Hindlimb muscle (tissue), 1 donor: ENCODE results near the gene GAMT. TPM values are rescaled to one million over a fixed set of nuclear protein-coding genes. Genes with fewer than 3 reads are reported as not detected.
A peak's percentile ranks its signal among the peaks of the same experiment; 100 is the strongest.
"Not testable (repeated sequence)": the region's sequence is repeated elsewhere in the genome, so short reads cannot be mapped to it uniquely, and the experiment has no call there.

ENCODE experiments used
- DNase-seq: peaks from one replicate; pipeline ENCODE4 v3.0.0-alpha.2; 2013
- polyA plus RNA-seq: library from polyadenylated mRNA; unstranded; fragments of 120-200 nt; gene quantifications from one replicate; pipeline ENCODE4 v1.2.1, GENCODE V29; 2013; ENCODE audit not compliant: insufficient read length

GAMT gene
- polyA plus RNA-seq, result 287 TPM

DNA sequence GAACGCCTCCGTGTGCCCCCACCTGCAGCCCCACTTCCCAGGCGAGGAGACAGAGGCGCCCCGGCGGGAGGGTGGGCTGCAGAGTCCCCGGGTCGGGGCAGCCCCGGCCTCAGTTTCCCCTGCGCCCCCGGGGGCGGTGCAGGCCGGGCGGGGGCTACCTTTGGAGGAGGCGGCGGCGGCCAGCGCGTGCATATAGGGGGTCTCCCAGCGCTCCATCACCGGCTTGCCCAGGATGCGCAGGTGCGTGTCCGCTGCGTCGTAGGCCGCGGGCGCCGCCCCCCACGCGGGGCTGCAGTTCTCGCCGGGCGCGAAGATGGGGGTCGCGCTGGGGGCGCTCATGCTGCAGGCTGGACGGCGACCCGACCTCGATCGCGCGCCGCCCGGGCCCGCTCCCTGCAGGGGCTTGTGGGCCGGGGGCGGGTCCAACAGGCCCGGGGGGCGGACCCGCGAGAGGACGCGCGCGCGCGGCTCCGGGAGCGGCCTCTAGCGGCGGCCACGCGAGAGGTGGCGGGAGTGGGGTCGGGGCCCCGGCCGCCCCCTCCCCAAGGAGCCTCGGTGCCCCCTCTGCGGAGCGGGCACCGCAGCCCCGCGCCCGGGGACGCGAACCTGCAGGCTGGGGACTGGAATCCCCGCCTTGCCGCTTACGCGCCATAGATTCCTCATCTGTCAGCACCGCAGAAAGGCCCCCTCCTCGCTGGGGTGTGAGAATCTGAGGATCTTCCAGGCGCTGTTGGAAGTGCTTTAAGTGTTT, at the start of gene GAMT:
Gene GAMT, minus strand, starts transcription at position 405 of the 751 bp plus-strand sequence. Its CDS starts 66 bp downstream, at position 339.
- DNase-seq, result peak; percentile 53

GRCh38 chr19:1449467-1450442, 48.4 kb upstream of the GAMT start, which contains the start of gene APC2:
APC2 (plus strand) TSS chr19:1450121; CDS start chr19:1453002, 2,881 bp downstream.
- DNase-seq, result no peak

- no peak for DNase-seq
Observed at GRCh38 chr19:1447944-1448343, 46.6 kb upstream of the GAMT start.

DNA sequence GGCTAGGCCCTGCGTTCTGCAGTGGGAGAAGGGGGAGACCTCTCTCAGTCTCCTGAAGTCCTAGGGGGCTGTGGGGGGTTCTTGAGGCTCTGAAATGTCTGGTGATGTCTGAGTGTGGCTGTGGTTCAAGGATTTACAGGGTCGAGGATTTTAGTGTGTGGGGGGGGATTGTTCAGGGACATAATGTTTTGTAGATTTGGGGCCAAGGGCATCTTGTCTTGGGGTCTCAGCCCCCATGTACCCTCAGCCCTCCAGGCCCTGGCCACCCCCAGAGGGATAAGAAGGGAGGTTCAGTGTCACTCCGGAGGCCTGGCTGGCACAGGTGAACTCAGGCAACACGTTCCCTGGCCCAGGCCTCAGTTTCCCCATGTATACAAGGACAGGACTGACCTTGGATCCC, 46.2 kb upstream of the GAMT start:
- DNase-seq, result no peak

GRCh38 chr19:1446713-1447481, 45.6 kb upstream of the GAMT start:
- no peak for DNase-seq

GRCh38 chr19:1445932-1446712, 44.8 kb upstream of the GAMT start:
- no peak for DNase-seq

GRCh38 chr19:1445185-1445931, 44.0 kb upstream of the GAMT start:
- peak; percentile 71 for DNase-seq

GRCh38 chr19:1441677-1442438, 40.5 kb upstream of the GAMT start:
- DNase-seq, result no peak

DNA sequence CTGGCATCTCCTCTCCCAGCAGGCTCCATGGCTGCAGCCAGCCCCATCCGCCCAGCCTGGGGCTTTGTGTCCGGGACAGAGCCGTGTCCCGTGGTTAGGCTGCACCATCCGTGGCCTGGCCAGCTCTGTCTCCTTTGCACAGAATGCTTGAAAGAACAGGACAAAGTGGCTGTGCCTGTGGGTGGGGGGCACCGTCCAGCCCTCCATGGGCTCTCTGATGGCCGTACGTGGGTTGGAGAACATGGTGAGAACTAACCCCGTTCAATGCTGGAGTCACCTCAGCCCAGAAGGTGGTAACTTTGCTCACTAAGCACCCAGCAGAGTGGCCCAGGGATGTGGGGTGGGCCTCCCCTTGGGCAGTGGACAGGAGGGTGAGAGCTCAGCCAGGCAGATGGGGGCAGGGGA, 39.7 kb upstream of the GAMT start:
- no peak for DNase-seq

DNA sequence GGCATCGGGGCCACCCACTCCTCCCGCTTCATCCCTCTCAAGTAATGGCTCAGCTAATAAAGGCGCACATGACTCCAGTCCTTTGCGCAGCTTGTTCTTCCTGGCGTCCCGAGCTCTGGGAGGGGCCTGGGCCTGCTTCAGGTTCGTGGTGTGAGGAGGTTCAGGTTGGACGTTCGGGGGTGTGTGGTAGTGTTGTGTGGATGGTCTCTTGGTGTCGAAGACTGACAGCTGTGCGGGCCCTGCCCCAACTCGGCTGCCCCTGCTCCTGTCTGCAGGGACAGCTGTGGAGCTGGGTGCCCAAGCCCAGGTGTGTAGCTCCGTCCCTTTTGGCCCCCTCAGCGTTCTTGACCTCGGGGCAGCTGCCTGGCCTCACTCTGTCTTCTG, 39.1 kb upstream of the GAMT start:
- DNase-seq, result no peak

DNA sequence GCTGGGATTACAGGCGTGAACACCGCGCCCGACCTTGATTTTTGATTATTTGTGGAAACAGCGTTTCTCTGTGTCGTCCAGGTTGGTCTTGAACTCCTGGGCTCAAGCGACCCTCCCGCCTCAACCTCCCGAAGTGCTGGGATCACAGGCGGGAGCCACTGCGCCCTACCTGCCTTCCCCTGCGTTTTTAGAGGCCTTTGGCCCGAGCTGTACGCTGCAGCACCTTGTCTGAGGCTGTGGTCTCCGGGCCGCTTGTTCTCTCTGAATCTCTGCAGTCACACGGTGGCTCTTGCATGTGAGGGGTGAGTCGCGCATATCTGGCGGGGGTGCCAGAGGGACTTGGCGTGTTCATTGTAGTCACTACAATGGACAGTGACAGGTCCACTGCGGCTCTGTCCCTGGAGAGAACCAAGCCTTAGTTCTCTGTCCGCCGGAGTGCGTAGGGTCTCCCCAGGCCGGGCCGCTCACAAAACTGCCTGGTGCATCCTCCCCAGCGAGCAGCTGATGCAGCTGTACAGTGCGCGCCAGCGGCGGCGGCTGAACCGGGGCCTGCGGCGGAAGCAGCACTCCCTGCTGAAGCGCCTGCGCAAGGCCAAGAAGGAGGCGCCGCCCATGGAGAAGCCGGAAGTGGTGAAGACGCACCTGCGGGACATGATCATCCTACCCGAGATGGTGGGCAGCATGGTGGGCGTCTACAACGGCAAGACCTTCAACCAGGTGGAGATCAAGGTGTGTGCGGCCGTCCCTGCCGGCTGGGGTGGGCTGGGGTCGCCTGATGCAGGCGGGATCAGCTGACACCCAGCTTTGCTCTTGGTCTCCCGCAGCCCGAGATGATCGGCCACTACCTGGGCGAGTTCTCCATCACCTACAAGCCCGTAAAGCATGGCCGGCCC, 38.4 kb upstream of the GAMT start:
- DNase-seq, result not testable (repeated sequence)

DNA sequence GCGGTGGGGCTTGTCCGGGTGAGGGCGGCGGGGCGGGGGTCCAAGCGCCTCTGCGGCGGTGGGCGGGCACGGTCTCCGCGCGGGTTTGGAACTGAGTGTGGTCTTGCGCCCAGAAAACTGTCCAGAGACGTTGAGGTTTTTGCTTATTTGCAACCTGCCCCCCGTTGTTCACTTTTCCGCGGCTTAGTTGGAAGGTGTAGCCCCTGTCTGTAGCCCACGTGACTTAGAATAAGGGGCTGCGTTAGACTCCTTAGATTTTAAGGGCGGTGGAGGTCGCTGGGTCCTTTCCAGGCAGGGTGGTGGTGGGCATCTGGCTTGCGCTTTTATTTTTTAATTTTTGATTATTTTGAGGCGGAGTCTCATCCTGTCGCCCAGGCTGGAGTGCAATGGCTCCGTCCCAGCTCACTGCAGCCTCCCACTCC, 37.6 kb upstream of the GAMT start:
- no peak for DNase-seq

- DNase-seq, result peak; percentile 98
Observed at GRCh38 chr19:1438035-1438932, 36.9 kb upstream of the GAMT start, which contains the start of gene RPS15. RPS15 (plus strand) TSS chr19:1438396; CDS start chr19:1438426, 30 bp downstream.

DNA sequence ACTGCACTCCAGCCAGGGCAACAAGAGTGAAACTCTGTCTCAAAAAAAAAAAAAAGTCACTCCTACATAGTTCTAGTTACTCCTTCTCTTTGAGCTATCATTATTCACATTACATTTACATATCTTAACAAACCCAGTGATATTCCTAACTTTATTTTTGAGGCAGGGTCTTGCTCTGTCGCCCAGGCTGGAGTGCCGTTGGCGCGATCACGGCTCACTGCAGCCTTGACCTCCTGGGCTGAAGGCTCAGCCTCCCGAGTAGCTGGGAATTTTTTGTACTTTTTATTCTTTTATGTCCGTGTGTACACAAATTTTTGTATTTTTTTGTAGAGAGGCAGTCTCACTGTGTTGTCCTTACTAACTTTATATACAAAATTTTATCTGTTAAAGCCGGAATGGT, 36.3 kb upstream of the GAMT start:
- no peak for DNase-seq

DNA sequence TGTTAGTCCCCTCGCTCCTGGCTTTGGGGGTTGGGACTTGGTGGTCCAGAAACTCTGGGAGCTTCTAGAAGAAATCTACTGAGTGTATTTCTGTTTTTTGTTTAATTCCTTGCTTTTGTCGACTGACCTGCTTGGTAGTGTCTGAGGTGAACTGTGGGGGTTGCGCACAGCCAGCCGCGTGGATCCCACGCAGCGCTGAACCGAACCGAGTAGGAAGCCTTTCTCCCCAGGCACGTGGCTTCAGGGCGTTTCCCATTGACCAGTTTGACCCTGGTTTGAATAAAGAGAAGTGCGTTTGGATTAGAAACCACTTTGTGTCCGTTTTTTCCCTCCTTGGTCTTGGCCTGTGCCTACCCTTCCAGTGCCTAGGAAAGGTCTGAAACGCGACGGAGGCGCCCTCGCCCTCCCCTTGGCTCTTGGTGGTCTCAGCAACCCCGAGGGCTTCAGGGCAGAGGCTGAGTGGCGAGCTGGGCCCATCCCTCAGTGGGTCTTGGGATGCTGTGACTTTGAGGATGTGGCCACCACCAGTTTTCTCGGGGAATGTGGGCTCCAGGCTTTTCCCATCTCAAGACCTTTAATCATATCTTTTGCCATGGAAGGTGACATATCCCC, 34.1 kb upstream of the GAMT start:
- DNase-seq, result no peak

GRCh38 chr19:1434577-1435060, 33.3 kb upstream of the GAMT start:
- DNase-seq, result no peak

- DNase-seq, result no peak
Observed at GRCh38 chr19:1434040-1434366, 32.7 kb upstream of the GAMT start.
